Natural killer cell (primary cell): Measurements from ENCODE around the gene PSRC1. TPM values are rescaled to one million over a fixed set of nuclear protein-coding genes. Genes with fewer than 3 reads are reported as not detected.
"Not testable (repeated sequence)": the region's sequence is repeated elsewhere in the genome, so short reads cannot be mapped to it uniquely, and the experiment has no call there.

Source experiments
- ATAC-seq, 3 donors: fragments of 150-1000 bp in 2 of 3; fragments of 200-7000 bp in 1 of 3; cut with Tn5 transposase; 1 replicate in 1 of 3; 2 replicates in 2 of 3; pipeline ENCODE4 v1.10.0; 2021; ENCODE audit warnings: mild to moderate bottlenecking in 2 of 3, moderate library complexity in 2 of 3
- DNase-seq, 2 donors: peaks; one replicate each; pipeline versions ENCODE4 v3.0.0 to v3.0.0-alpha.2; 2013 to 2021; ENCODE audit warnings: mixed read lengths in 1 of 2
- H3K27ac ChIP-seq: one replicate; pipeline ENCODE4 v1.5.1; 2013; ENCODE audit warnings: mild to moderate bottlenecking, low read length
- H3K27me3 ChIP-seq: one replicate; pipeline ENCODE4 v1.6.1; 2013; ENCODE audit warnings: low read length; ENCODE audit not compliant: control insufficient read depth, insufficient read depth
- H3K36me3 ChIP-seq: one replicate; pipeline ENCODE4 v1.6.1; 2013; ENCODE audit warnings: low read length; ENCODE audit not compliant: control insufficient read depth, insufficient read depth
- H3K4me1 ChIP-seq: one replicate; pipeline ENCODE4 v1.6.1; 2013; ENCODE audit warnings: low read length; ENCODE audit not compliant: control insufficient read depth, insufficient read depth
- H3K4me3 ChIP-seq: one replicate; pipeline ENCODE4 v1.5.1; 2013; ENCODE audit warnings: low read length
- H3K9me3 ChIP-seq: one replicate; pipeline ENCODE4 v1.6.1; 2013; ENCODE audit warnings: low read length; ENCODE audit not compliant: control insufficient read depth, insufficient read depth
- H3K27ac Mint-ChIP-seq, 2 donors: one replicate each; pipeline ENCODE4 v1.8.0; 2022; ENCODE audit warnings: mild to moderate bottlenecking in 2 of 2, mixed read lengths in 2 of 2, moderate library complexity in 1 of 2
- H3K27me3 Mint-ChIP-seq, 2 donors: one replicate each; pipeline ENCODE4 v1.8.0; 2022; ENCODE audit warnings: low read depth in 2 of 2, mixed read lengths in 2 of 2
- H3K36me3 Mint-ChIP-seq: one replicate; pipeline ENCODE4 v1.8.0; 2022; ENCODE audit warnings: mixed read lengths
- H3K4me1 Mint-ChIP-seq, 2 donors: one replicate each; pipeline ENCODE4 v1.8.0; 2022; ENCODE audit warnings: mixed read lengths in 2 of 2
- H3K4me3 Mint-ChIP-seq: one replicate; pipeline ENCODE4 v1.8.0; 2022; ENCODE audit warnings: mild to moderate bottlenecking, moderate library complexity, mixed read lengths
- H3K9me3 Mint-ChIP-seq, 2 donors: one replicate each; pipeline ENCODE4 v1.8.0; 2022; ENCODE audit warnings: mixed read lengths in 2 of 2
- WGBS: methylation state at CpG from one replicate; pipeline ENCODE4 v1.1.7; 2013; ENCODE audit warnings: missing lambda C conversion rate; ENCODE audit not compliant: insufficient coverage; 5-methylcytosine and 5-hydroxymethylcytosine counted together
- intact Hi-C: fragments of 100-400 bp; cut with micrococcal nuclease; formaldehyde crosslinking; loops from one replicate; pipeline ENCODE4 v1.14.2; 2022
- total RNA-seq, 4 donors: library from RNA; stranded (reverse); fragments of 120-200 nt in 1 of 4; gene quantifications; one replicate each; pipeline versions ENCODE4 v1.2.3 to v1.2.4, GENCODE V29; 2013 to 2022
- TF ChIP-seq, protein P1 (sequence below): fragments of 200-600 bp; IDR thresholded peaks from one replicate; pipeline ENCODE4 v1.8.0; 2022; ENCODE audit warnings: antibody characterized with exemption

The PSRC1 gene
- total RNA-seq, 3 donors from 2014 or later (not counting 1 experiment from before 2014, with no cell fraction given) = 1.1 to 2.4 (median 1.9) TPM

DNA sequence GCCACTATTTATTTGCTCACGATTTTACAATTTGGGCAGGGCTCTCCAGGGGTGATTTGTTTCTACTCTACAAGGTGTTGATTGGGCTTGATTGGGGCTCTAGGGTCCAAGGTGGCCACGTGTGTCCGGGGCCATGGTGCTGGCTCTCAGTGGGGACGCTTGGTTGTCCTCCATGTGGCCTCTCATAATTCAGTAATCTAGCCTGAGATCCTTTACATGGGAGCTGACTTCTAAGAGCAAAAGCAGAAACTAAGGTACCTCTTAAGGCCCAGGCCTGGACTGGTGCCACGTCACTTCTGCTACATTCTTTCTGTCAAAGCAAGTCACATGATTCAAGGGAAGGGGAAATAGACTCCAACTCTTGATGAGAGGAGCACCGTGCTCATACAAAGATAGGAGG is 8.1 kb upstream of the PSRC1 start:
- DNase-seq = no peak
- TF ChIP-seq, protein P1, sequence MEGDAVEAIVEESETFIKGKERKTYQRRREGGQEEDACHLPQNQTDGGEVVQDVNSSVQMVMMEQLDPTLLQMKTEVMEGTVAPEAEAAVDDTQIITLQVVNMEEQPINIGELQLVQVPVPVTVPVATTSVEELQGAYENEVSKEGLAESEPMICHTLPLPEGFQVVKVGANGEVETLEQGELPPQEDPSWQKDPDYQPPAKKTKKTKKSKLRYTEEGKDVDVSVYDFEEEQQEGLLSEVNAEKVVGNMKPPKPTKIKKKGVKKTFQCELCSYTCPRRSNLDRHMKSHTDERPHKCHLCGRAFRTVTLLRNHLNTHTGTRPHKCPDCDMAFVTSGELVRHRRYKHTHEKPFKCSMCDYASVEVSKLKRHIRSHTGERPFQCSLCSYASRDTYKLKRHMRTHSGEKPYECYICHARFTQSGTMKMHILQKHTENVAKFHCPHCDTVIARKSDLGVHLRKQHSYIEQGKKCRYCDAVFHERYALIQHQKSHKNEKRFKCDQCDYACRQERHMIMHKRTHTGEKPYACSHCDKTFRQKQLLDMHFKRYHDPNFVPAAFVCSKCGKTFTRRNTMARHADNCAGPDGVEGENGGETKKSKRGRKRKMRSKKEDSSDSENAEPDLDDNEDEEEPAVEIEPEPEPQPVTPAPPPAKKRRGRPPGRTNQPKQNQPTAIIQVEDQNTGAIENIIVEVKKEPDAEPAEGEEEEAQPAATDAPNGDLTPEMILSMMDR = no peak
- H3K36me3 ChIP-seq = no peaks in the 10 kb centered on the region

DNA sequence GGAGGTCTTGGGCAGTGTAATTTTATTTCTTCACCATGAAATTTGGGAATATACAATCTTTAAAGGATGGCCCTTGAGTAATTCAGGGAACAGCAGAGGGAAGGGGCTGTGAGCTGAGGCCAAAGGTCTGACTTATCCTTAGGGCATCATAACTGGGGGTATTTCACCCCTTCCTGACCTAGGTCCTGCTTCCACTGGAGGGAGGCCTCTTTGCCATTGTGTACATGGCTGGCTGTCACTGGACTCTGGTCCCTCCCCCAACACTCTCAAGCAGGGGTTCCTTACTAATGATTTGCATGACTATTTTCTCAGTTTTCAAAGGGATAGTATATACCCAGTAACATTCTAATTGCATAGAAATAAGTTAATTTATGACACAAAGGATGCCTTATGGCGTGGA is 7.2 kb upstream of the PSRC1 start:
- Histone ChIP-seq H3K9me3 (no peaks in the 10 kb centered on the region), H3K27me3 (no peaks in the 10 kb centered on the region), H3K36me3 (no peaks in the 10 kb centered on the region), H3K4me3 (no peak overlapping the region), H3K4me1 (no peaks in the 10 kb centered on the region), H3K27ac (no peak overlapping the region)
- no peaks in the 10 kb centered on the region for H3K36me3 Mint-ChIP-seq
- TF ChIP-seq, protein P1 = no peak
- no peaks in the 10 kb centered on the region for H3K9me3 Mint-ChIP-seq
- no peaks in the 10 kb centered on the region for H3K4me1 Mint-ChIP-seq
- 90% methylated on average over 1 of the region's 1 CpG for WGBS
- no peak overlapping the region for H3K27ac Mint-ChIP-seq
- intact Hi-C loops = no loop called here
- DNase-seq (no peak), ATAC-seq (no peak)
- H3K27me3 Mint-ChIP-seq = peaks cover 3 to 12% of the 10 kb centered on the region in 2 donors
- no peak overlapping the region for H3K4me3 Mint-ChIP-seq

More for the DNA sequence above, 8.1 kb upstream of the PSRC1 start:
- peak in 1 of 3 donors; percentile 46 for ATAC-seq
- H3K4me3 ChIP-seq = no peak overlapping the region
- H3K36me3 Mint-ChIP-seq = no peaks in the 10 kb centered on the region
- intact Hi-C loops = no loop called here
- no peaks in the 10 kb centered on the region for H3K4me1 ChIP-seq
- 71% methylated on average over 6 of the region's 6 CpGs for WGBS
- H3K27ac ChIP-seq = no peak overlapping the region
- H3K4me3 Mint-ChIP-seq = no peak overlapping the region
- no peaks in the 10 kb centered on the region for H3K9me3 ChIP-seq
- no peaks in the 10 kb centered on the region for H3K27me3 ChIP-seq
- peaks cover 8 to 20% of the 10 kb centered on the region in 2 donors for H3K27me3 Mint-ChIP-seq
- no peaks in the 10 kb centered on the region for H3K9me3 Mint-ChIP-seq
- no peak overlapping the region for H3K27ac Mint-ChIP-seq
- H3K4me1 Mint-ChIP-seq = no peaks in the 10 kb centered on the region

DNA sequence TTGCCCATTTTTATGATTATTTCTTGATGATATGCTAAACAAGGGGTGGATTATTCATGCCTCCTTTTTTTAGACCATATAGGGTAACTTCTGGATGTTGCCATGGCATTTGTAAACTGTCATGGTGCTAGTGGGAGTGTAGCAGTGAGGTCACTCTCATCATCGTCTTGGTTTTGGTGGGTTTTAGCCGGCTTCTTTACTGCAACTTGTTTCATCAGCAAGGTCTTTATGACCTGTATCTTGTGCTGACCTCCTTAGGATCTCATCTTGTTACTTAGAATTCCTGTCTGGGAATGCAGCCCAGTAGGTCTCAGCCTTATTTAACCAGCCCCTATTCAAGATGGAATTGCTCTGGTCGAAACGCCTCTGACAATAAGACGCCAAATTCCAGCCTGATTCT is 3.8 kb upstream of the PSRC1 start:
- H3K27ac Mint-ChIP-seq, H3K27me3 Mint-ChIP-seq, H3K9me3 ChIP-seq, ATAC-seq, H3K27me3 ChIP-seq, H3K36me3 ChIP-seq, H3K4me3 ChIP-seq, H3K4me3 Mint-ChIP-seq, H3K9me3 Mint-ChIP-seq, H3K36me3 Mint-ChIP-seq, H3K27ac ChIP-seq, intact Hi-C loops, DNase-seq: not testable (repeated sequence)
- H3K4me1 Mint-ChIP-seq = peaks cover 21% of the 10 kb centered on the region in 2 donors
- peaks cover 20% of the 10 kb centered on the region for H3K4me1 ChIP-seq
- WGBS = 92% methylated on average over 5 of the region's 5 CpGs

DNA sequence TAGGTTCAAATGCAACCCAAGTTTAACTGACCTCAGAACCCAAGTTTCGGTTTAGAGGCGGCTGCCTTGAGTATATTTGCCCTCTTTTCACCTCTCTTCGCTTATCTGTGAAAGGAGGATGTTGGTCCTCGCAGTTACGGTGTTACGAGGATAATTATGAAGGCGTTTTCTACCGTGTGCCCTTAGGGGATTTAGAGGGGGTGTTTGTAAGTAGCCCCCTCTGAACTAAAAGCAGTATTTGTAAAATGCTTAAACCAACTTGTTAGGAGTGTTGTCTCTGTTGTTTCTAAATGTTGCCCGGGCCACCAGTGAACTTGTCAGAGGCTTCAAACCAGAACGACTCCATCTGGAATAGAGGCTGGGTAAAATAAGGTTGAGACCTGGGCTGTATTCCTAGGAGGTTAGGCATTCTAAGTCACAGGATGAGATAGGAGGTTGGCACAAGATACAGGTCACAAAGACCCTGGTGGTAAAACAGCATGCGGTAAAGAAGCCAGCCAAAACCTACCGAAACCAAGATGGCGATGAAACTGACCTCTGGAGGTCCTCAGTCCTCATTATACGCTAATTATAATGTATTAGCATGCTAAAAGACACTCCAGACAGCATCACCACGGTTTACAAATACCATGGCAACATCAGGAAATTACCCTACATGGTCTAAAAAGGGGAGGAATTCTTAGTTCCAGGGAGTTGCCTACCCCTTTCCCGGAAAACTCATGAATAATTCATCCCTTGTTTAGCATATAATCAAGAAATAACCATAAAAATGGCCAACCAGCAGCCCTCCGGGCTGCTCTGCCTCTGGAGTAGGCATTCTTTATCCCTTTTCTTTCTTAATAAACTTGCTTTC is 1.0 kb upstream of the PSRC1 start:
- H3K36me3 Mint-ChIP-seq = no peaks in the 10 kb centered on the region
- Histone ChIP-seq H3K27me3 (no peaks in the 10 kb centered on the region), H3K27ac (peak overlapping the region; percentile 67), H3K4me1 (peaks cover 20% of the 10 kb centered on the region), H3K36me3 (no peaks in the 10 kb centered on the region), H3K4me3 (peak overlapping the region; percentile 66), H3K9me3 (no peaks in the 10 kb centered on the region)
- H3K27ac Mint-ChIP-seq = peak overlapping the region; percentile 86 to 90
- H3K4me1 Mint-ChIP-seq = peaks cover 21% of the 10 kb centered on the region in 2 donors
- DNase-seq (no peak), ATAC-seq (peak in 1 of 3 donors; percentile 18)
- intact Hi-C loops = loop anchor here (1.0 kb wide), 1 partner anchor 35 kb away; the partner anchor contains the start of gene CELSR2
- peak overlapping the region; percentile 99 for H3K4me3 Mint-ChIP-seq
- peaks cover 0 to 3% of the 10 kb centered on the region in 2 donors for H3K27me3 Mint-ChIP-seq
- TF ChIP-seq, protein P1 = no peak
- WGBS = 53% methylated on average over 16 of the region's 17 CpGs
- H3K9me3 Mint-ChIP-seq = no peaks in the 10 kb centered on the region
